Stimulated activated CD4-positive, alpha-beta T cell treated with anti-CD3 and anti-CD28 coated beads, Interleukin-4, amount 100 ng/mL, for 4 hours (primary cell): Measurements from ENCODE around the gene RBM42.

Experiments
- DNase-seq, 2 experiments: peaks; one replicate each; pipeline ENCODE4 v3.0.0-alpha.2; 2020

Gene RBM42

DNA sequence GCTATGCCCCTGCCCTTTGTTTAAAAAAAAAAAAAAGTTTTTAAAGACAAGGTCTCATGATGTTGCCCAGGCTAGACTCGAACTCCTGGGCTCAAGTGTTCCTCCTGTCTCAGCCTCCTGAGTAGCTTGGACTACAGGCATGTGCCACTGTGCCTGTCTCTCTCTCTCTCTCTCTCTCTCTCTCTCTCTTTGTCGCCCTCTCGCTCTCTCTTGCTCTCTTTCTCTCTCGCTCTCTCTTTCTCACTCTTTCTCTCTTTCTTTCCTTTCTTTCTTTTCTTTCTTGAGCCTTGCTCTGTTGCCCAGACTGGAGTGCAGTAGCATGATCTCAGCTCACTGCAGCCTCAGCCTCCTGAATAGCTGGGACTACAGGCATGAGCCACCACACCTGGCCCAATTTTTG lies 26.8 kb downstream of the RBM42 start:
- DNase-seq, result no peak

- DNase-seq, result no peak
These were observed 27.9 kb downstream of the RBM42 start for GRCh38 chr19:35656700-35657099.

GRCh38 chr19:35657904-35658700 lies 29.3 kb downstream of the RBM42 start:
- DNase-seq, result no peak

GRCh38 chr19:35661995-35662340 lies 33.1 kb downstream of the RBM42 start:
- no peak for DNase-seq

- DNase-seq, result no peak
These were observed 35.1 kb downstream of the RBM42 start for GRCh38 chr19:35663981-35664380.

GRCh38 chr19:35665157-35665556 lies 36.3 kb downstream of the RBM42 start:
- DNase-seq, result no peak

DNA sequence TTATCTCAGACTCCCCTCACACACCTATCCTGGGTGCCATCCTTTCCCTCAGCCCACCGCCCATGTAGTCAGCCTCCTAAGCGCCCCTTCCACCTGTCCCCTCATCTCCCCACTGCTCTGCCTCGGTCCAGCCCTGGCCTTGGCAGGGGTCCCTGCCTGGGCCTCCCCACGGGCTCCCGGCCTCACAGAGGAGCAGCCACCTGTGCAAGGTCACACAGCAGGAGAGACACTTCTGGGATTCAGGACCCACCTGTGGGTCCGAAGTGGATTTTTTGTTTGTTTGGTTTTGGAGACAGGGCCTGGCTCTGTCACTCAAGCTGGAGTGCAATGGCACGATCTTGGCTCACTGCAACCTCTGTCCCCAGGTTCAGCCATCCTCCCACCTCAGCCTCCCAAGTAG lies 36.8 kb downstream of the RBM42 start:
- no peak for DNase-seq

DNA sequence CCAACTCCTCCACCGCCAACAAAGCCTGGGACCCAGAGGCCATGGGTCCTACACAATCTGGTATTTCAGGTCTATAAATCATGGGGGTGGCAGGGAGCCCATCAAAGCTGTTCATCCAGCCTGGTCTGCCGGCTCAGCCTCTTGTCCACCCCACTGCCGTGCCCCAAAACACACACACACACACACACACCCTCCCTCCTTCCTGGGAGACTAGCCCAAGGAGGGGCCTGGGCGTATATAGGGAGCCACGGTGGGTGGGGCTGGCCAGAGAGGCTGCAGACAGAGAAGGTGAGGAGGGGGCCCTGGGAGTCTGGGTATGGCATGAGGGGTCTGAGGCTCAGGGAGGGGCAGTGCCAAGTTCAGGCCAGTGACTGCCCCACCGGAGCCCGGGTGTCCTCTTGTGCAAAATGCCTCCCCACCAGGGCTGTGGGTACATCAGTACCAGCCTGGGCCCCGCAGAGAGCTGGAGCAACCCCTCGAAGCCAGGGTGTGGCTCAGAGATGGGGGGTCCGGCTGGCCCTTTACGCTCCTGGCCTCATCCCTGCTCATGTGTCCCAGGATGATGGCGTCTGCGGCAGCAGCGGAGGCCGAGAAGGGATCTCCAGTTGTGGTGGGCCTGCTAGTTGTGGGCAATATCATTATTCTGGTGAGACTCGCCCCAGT lies 37.5 kb downstream of the RBM42 start, which contains the start of gene UPK1A:
UPK1A (plus strand) TSS at position 267 of the 663 bp plus-strand sequence; CDS start at position 563, 296 bp downstream.
- no peak for DNase-seq

- no peak for DNase-seq
These were observed 40.7 kb downstream of the RBM42 start for GRCh38 chr19:35669566-35669965.

DNA sequence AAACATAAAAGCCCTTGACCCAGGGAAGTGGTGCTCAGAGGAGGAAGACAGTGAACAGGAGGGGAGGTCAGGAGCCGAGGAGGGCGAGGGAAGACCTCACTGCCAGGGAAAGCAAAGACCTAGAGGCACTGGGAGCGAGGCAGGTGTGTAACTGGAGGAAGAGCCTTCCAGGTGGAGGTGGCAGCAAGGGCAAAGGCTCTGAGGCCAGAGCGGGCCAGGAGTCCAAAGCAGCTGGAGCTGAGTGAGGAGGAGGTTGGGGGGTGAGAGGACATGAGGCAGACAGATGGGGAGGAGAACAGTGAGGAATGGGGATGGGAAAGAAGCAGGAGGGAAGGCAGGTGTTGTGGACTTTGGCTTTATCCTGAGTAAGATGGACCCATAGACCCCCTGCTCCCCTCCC lies 41.1 kb downstream of the RBM42 start:
- no peak for DNase-seq

DNA sequence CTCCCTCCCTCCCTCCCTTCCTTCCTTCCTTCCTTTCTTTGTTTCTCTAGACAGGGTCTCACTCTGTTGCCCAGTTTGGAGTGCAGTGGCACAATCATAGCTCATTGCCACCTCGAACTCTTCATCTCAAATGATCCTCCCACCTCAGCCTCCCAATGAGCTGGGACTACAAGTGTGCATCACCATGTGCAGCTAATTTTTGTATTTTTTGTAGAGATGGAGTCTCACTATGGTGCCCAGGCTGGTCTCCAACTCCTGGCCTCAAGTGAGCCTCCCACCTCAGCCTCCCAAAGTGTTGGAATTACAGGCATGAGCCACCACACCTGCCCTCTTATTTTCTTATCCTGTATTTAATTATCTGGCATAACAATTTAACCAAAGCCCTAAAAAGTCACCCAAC lies 41.9 kb downstream of the RBM42 start:
- DNase-seq, result no peak

DNA sequence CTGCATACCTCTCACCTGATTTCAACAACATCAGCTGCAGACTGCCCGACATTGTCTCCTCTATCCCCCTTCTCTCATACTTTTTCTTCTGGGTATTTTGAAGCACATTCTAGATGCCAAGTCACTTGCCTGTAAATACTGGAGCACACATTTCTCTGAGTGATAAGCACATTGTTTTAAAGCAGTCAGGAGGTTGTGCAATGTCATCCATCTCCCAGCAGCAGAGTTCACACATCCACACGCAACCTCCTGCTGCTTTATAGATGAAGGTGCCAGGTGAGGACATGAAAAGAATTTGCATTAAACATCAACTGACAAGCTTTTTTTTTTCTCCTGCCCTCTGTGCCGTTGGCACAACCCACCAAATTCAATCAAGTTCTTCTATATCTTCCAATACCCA lies 43.0 kb downstream of the RBM42 start:
- DNase-seq, result no peak

GRCh38 chr19:35673121-35673804 lies 44.4 kb downstream of the RBM42 start:
- DNase-seq, result peak; percentile 24 to 40

DNA sequence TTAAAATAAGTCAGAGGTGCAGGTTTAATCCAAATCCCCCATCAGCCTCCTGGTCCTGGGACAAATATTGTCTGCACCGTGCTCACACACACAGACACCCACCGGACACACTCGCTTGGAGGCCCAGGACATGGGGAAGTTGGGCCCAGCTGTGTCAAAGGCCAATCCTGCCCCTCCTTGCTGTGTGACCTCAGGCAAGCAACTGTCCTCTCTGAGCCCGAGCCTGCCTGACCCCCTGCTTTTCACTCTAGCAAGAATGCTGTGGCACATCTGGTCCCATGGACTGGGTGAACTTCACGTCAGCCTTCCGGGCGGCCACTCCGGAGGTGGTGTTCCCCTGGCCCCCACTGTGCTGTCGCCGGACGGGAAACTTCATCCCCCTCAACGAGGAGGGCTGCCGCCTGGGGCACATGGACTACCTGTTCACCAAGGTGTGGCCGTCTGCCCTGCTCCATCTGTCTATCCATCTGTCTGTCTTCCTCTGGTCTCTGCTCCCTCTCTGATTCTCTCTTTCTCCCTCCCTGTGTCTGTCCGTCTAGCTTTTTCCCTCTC lies 46.8 kb downstream of the RBM42 start:
- DNase-seq, result no peak
